ENCODE data around the gene NDC1. TPM values are rescaled to one million over a fixed set of nuclear protein-coding genes. Genes with fewer than 3 reads are reported as not detected.
"Not testable (repeated sequence)": the region's sequence is repeated elsewhere in the genome, so short reads cannot be mapped to it uniquely, and the experiment has no call there.

The NDC1 gene, protein sequence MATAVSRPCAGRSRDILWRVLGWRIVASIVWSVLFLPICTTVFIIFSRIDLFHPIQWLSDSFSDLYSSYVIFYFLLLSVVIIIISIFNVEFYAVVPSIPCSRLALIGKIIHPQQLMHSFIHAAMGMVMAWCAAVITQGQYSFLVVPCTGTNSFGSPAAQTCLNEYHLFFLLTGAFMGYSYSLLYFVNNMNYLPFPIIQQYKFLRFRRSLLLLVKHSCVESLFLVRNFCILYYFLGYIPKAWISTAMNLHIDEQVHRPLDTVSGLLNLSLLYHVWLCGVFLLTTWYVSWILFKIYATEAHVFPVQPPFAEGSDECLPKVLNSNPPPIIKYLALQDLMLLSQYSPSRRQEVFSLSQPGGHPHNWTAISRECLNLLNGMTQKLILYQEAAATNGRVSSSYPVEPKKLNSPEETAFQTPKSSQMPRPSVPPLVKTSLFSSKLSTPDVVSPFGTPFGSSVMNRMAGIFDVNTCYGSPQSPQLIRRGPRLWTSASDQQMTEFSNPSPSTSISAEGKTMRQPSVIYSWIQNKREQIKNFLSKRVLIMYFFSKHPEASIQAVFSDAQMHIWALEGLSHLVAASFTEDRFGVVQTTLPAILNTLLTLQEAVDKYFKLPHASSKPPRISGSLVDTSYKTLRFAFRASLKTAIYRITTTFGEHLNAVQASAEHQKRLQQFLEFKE
- 10 to 100 TPM; 34.2 to 39.8 (median 37.6) TPM for total RNA-seq

DNA sequence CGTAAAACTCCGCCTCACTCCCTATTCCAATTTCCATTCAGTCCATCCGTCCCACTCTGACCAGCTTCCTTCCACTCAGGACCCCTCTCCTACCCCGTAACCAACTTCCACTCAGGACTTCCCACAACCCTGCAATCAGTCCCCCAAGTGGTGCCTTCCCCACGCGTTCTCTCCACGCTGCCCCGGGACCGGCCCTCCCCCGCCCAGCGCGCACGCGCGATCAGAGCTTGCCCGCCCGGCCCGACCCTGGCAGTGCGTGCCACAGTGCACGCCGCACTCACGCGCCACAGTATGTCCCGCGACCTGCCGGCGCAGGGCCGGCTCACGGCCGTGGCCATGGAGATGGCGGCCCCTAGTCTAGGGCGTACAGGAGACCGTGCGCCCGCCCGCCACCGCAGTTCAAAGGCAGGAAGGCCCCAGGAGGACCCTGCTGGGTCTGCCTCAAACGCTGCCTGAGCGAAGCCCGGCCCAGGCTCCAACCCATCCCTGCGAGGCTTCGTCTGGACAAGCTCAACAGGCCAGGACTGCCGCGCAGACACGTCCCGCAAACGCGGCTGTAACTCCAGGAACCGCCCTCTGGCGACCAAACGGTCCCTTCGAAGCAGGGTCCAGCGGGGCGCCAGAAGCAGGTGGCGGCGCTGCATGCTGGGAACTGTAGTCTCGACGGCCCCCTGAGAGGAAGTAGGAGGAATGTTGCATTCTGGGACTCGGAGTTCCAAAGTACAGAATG, at the start of gene NDC1:
Gene NDC1 (minus strand): TSS at position 373 of the 730 bp plus-strand sequence. CDS start 35 bp downstream, at position 338.
- Mint-ChIP-seq H3K9me3 (peaks cover 6% of the 10 kb centered on the region), H3K4me1 (ENCODE audit: low read depth) (peaks cover 22% of the 10 kb centered on the region), H3K36me3 (ENCODE audit: insufficient read depth) (peaks cover 2% of the 10 kb centered on the region), H3K27me3 (ENCODE audit: low read depth) (peaks cover 3% of the 10 kb centered on the region), H3K4me3 (peak within 1 kb of the TSS; percentile 99)
- ATAC-seq, result peak; percentile 94 to 96
- DNase-seq, result peak; percentile 79

GRCh38 chr1:53883600-53883999, 45.5 kb upstream of the NDC1 start:
- ATAC-seq; H3K27me3 Mint-ChIP-seq (ENCODE audit: low read depth); H3K4me3 Mint-ChIP-seq; H3K9me3 Mint-ChIP-seq; DNase-seq: not testable (repeated sequence)
- Mint-ChIP-seq H3K4me1 (ENCODE audit: low read depth) (peaks cover 25% of the 10 kb centered on the region), H3K36me3 (ENCODE audit: insufficient read depth) (peaks cover 46% of the 10 kb centered on the region)

DNA sequence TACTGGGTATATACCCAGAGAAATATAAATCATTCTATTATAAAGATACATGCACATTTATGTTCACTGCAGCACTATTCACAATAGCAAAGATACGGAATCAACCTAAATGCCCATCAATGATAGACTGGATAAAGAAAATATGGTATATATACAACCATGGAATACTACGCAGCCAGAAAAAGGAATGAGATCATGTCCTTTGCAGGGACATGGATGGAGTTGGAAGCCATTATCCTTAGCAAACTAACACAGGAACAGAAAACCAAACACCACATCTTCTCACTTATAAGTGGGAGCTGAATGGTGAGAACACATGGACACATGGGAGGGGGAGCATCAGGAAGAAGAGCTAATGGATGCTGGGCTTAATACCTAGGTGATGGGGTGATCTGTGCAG, 43.8 kb upstream of the NDC1 start:
- H3K9me3 Mint-ChIP-seq; H3K27me3 Mint-ChIP-seq (ENCODE audit: low read depth); ATAC-seq; H3K4me3 Mint-ChIP-seq; DNase-seq: not testable (repeated sequence)
- Mint-ChIP-seq H3K36me3 (ENCODE audit: insufficient read depth) (peaks cover 53% of the 10 kb centered on the region), H3K4me1 (ENCODE audit: low read depth) (peaks cover 12% of the 10 kb centered on the region)

DNA sequence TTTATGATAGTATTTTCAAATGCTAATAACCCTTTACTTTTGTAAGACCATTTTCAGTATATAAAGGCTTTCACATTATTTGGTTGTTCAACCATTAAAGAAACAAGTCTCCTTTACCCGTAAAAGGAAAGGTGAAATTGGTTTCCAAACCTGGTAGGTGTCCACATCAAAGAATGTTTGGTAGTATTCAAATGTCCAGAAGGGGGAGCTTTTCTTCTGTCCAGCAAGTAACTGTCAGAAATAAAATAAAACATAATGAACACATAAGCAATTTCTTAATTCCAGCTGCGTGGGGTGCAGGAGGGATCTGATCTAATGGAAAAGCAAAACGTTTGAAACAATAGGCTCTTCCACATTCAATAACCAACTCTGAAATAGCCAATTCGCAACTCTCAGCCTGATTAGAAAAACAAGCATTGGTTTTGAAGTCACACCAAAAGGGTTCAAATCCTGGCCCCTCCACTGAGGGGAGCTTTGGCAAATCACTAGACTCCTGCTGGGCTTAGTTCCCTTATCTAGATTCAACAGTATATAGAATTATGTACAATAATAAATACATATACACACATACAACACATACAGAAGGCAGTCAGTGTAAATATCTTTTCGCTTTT, 40.5 kb upstream of the NDC1 start:
- H3K4me1 Mint-ChIP-seq (ENCODE audit: low read depth), result peaks cover 3% of the 10 kb centered on the region
- H3K27me3 Mint-ChIP-seq (ENCODE audit: low read depth), result no peaks in the 10 kb centered on the region
- DNase-seq (no peak), ATAC-seq (no peak)
- H3K4me3 Mint-ChIP-seq, result no peak overlapping the region
- H3K9me3 Mint-ChIP-seq, result peaks cover 3% of the 10 kb centered on the region
- H3K36me3 Mint-ChIP-seq (ENCODE audit: insufficient read depth), result peaks cover 59% of the 10 kb centered on the region

- not testable (repeated sequence) for H3K27me3 Mint-ChIP-seq (ENCODE audit: low read depth); ATAC-seq; H3K4me3 Mint-ChIP-seq; H3K9me3 Mint-ChIP-seq; DNase-seq; H3K4me1 Mint-ChIP-seq (ENCODE audit: low read depth)
- peaks cover 42% of the 10 kb centered on the region for H3K36me3 Mint-ChIP-seq (ENCODE audit: insufficient read depth)
Observed at GRCh38 chr1:53875150-53875549, 37.1 kb upstream of the NDC1 start.

DNA sequence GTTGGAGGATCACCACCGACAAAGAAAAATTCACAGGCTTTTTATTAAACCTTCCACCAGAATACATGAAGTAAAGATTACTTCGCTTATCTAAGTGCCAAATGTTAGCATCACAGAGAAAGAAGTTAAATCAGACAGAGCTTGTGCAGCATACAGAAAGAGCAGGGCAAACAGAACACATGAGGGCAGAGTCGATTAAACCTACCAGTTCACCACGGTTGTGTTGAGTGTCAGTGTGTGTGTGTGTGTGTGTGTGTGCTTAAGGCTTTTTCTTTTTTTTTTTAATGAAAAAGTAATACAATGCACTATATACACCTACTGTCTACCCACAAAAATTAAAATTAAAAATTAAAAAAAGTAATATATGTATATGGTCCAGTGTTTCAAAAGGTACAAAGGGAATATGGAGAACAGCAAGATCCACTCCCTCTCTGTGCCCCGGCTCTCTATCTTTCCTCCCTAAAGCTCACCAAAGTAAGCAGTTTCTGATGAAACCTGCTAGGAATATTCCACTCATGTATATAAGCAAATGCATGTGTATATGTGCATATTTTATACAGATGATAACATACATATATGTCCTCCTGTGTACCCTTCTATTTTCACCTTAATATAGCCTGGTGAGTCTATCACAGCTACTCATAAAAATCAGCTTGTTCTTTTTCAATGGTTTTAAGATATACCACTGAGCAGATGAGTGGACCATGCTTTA, 33.8 kb upstream of the NDC1 start:
- ATAC-seq (no peak), DNase-seq (no peak)
- H3K9me3 Mint-ChIP-seq, result no peaks in the 10 kb centered on the region
- H3K27me3 Mint-ChIP-seq (ENCODE audit: low read depth), result no peaks in the 10 kb centered on the region
- H3K4me3 Mint-ChIP-seq, result no peak overlapping the region
- no peaks in the 10 kb centered on the region for H3K4me1 Mint-ChIP-seq (ENCODE audit: low read depth)
- peaks cover 38% of the 10 kb centered on the region for H3K36me3 Mint-ChIP-seq (ENCODE audit: insufficient read depth)

- ATAC-seq, result no peak
- DNase-seq, result no peak
- Mint-ChIP-seq H3K4me3 (no peak overlapping the region), H3K27me3 (ENCODE audit: low read depth) (no peaks in the 10 kb centered on the region), H3K4me1 (ENCODE audit: low read depth) (no peaks in the 10 kb centered on the region), H3K36me3 (ENCODE audit: insufficient read depth) (peaks cover 32% of the 10 kb centered on the region), H3K9me3 (no peaks in the 10 kb centered on the region)
Observed at GRCh38 chr1:53871221-53871620, 33.1 kb upstream of the NDC1 start.

GRCh38 chr1:53869454-53870117, 31.5 kb upstream of the NDC1 start:
- DNase-seq (no peak), ATAC-seq (no peak)
- no peaks in the 10 kb centered on the region for H3K4me1 Mint-ChIP-seq (ENCODE audit: low read depth)
- H3K4me3 Mint-ChIP-seq, result no peak overlapping the region
- peaks cover 24% of the 10 kb centered on the region for H3K36me3 Mint-ChIP-seq (ENCODE audit: insufficient read depth)
- H3K9me3 Mint-ChIP-seq, result no peaks in the 10 kb centered on the region
- no peaks in the 10 kb centered on the region for H3K27me3 Mint-ChIP-seq (ENCODE audit: low read depth)

DNA sequence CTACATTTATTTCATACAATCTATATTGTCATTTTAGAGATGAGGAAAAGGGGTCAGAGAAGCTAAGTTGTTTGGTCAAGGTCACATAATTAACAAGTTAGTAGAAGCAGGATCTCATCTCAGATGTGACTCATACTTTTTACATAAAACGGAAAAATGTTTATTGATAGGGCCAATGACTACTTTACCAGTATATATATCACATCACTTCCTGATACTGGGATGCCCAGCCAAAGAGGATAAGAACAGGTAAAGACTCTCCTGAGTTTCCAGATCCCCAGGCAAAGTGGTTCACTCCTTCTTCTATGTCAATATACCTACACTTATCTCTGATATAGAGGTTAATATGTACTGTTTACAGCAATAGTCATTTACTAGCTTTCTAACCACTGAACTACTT, 30.5 kb upstream of the NDC1 start:
- no peaks in the 10 kb centered on the region for H3K4me1 Mint-ChIP-seq (ENCODE audit: low read depth)
- no peaks in the 10 kb centered on the region for H3K27me3 Mint-ChIP-seq (ENCODE audit: low read depth)
- H3K4me3 Mint-ChIP-seq, result no peak overlapping the region
- peaks cover 22% of the 10 kb centered on the region for H3K36me3 Mint-ChIP-seq (ENCODE audit: insufficient read depth)
- ATAC-seq (no peak), DNase-seq (no peak)
- H3K9me3 Mint-ChIP-seq, result no peaks in the 10 kb centered on the region

DNA sequence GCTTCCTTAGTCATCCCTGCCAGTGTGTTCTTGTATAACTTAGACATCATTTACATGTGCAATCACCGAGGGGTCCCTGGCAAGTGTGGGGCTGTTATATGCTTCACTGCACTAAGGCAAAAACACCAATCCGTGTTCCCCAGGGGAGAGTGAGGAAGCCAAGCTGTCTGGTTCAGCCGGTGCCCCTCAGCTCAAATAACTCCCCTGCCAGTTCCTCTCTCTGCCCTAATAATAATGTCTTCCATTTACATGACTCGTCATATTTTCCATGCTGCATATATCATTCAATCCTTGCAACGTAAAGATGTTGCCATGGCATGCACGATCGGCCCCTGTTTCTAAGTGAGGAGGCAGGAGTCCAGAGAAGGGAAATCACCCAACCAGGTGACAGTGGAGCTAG, 24.4 kb upstream of the NDC1 start:
- ATAC-seq (no peak), DNase-seq (no peak)
- H3K9me3 Mint-ChIP-seq, result no peaks in the 10 kb centered on the region
- no peak overlapping the region for H3K4me3 Mint-ChIP-seq
- peaks cover 7% of the 10 kb centered on the region for H3K36me3 Mint-ChIP-seq (ENCODE audit: insufficient read depth)
- H3K4me1 Mint-ChIP-seq (ENCODE audit: low read depth), result peaks cover 9% of the 10 kb centered on the region
- H3K27me3 Mint-ChIP-seq (ENCODE audit: low read depth), result no peaks in the 10 kb centered on the region

GRCh38 chr1:53860967-53861411, 22.9 kb upstream of the NDC1 start:
- Mint-ChIP-seq H3K9me3 (no peaks in the 10 kb centered on the region), H3K27me3 (ENCODE audit: low read depth) (no peaks in the 10 kb centered on the region), H3K4me1 (ENCODE audit: low read depth) (peaks cover 9% of the 10 kb centered on the region), H3K36me3 (ENCODE audit: insufficient read depth) (peaks cover 9% of the 10 kb centered on the region), H3K4me3 (no peak overlapping the region)
- peak; percentile 35 for DNase-seq
- ATAC-seq, result peak; percentile 76 to 83

GRCh38 chr1:53851571-53852285, 13.6 kb upstream of the NDC1 start:
- H3K27me3 Mint-ChIP-seq (ENCODE audit: low read depth), result no peaks in the 10 kb centered on the region
- ATAC-seq, result no peak
- H3K4me1 Mint-ChIP-seq (ENCODE audit: low read depth), result no peaks in the 10 kb centered on the region
- no peak for DNase-seq
- no peaks in the 10 kb centered on the region for H3K9me3 Mint-ChIP-seq
- H3K4me3 Mint-ChIP-seq, result no peak overlapping the region
- peaks cover 44% of the 10 kb centered on the region for H3K36me3 Mint-ChIP-seq (ENCODE audit: insufficient read depth)

All from activated T-cell treated with anti-CD3 and anti-CD28 coated beads, Interleukin-2, amount 50 U/mL, for 4 hours (primary cell).